ENCODE data around the gene MCL1. TPM values are rescaled to one million over a fixed set of nuclear protein-coding genes. Genes with fewer than 3 reads are reported as not detected.

Gene MCL1
- polyA plus RNA-seq, 1 donor (not counting 4 experiments of a cell fraction or from before 2014, with no cell fraction given), result 237 TPM

- Histone ChIP-seq H2AFZ (ENCODE audit: control insufficient read depth, low read length) (no peak overlapping the region), H3K9me1 (ENCODE audit: control insufficient read depth, extremely low read depth, insufficient read depth, low read length) (no peaks in the 10 kb centered on the region), H3K4me1 (ENCODE audit: control insufficient read depth, extremely low read depth, insufficient read depth, low read length) (peaks cover 49% of the 10 kb centered on the region), H3K9ac (ENCODE audit: control insufficient read depth, extremely low read depth, insufficient read depth, low read length) (no peak overlapping the region), H3K4me2 (ENCODE audit: control insufficient read depth, extremely low read depth, insufficient read depth, low read depth, low read length) (no peak overlapping the region), H3K36me3 (ENCODE audit: control insufficient read depth in 2 of 2, extremely low read depth in 1 of 2, insufficient read depth in 2 of 2, low read length in 2 of 2) (no peaks in the 10 kb centered on the region), H3K27me3 (ENCODE audit: control insufficient read depth, extremely low read depth, insufficient read depth, low read length) (no peaks in the 10 kb centered on the region), H3K4me3 (ENCODE audit: control insufficient read depth in 2 of 3, extremely low read depth in 1 of 3, insufficient read depth in 2 of 3, low read depth in 1 of 3, low read length in 3 of 3) (no peak overlapping the region), H3K79me2 (ENCODE audit: control insufficient read depth, insufficient read depth, low read length) (no peaks in the 10 kb centered on the region), H4K20me1 (ENCODE audit: control insufficient read depth, extremely low read depth, insufficient read depth, low read length) (no peaks in the 10 kb centered on the region), H3K9me3 (ENCODE audit: control insufficient read depth, low read depth, low read length) (no peaks in the 10 kb centered on the region), H3K27ac (ENCODE audit: control insufficient read depth, insufficient read depth, low read length) (no peak overlapping the region)
- no peak for DNase-seq (ENCODE audit: low read depth, low spot score)
- no peak for TF ChIP-seq EZH2 (IDR thresholded peaks at IDR 0.05; ENCODE audit: low read length)
- no peak for TF ChIP-seq CTCF (optimal IDR thresholded peaks at IDR 0.05 in 1 of 3, IDR thresholded peaks at IDR 0.05 in 1 of 3, conservative IDR thresholded peaks at IDR 0.05 in 1 of 3; ENCODE audit: extremely low read depth in 1 of 3, insufficient read depth in 2 of 3, low read length in 3 of 3)
- FAIRE-seq, result no peak
- dilution Hi-C loops (cut with MboI; ENCODE audit: extremely low pct_ligation_motif_present, low sequenced_read_pairs), result no loop called here
These were observed 46.5 kb downstream of the MCL1 start for GRCh38 chr1:150532860-150533259.

- Histone ChIP-seq H3K9me3 (ENCODE audit: control insufficient read depth, low read depth, low read length) (no peaks in the 10 kb centered on the region), H3K27me3 (ENCODE audit: control insufficient read depth, extremely low read depth, insufficient read depth, low read length) (no peaks in the 10 kb centered on the region), H3K9ac (ENCODE audit: control insufficient read depth, extremely low read depth, insufficient read depth, low read length) (no peak overlapping the region), H2AFZ (ENCODE audit: control insufficient read depth, low read length) (no peak overlapping the region), H4K20me1 (ENCODE audit: control insufficient read depth, extremely low read depth, insufficient read depth, low read length) (no peaks in the 10 kb centered on the region), H3K9me1 (ENCODE audit: control insufficient read depth, extremely low read depth, insufficient read depth, low read length) (no peaks in the 10 kb centered on the region), H3K4me3 (ENCODE audit: control insufficient read depth in 2 of 3, extremely low read depth in 1 of 3, insufficient read depth in 2 of 3, low read depth in 1 of 3, low read length in 3 of 3) (no peak overlapping the region), H3K27ac (ENCODE audit: control insufficient read depth, insufficient read depth, low read length) (no peak overlapping the region), H3K4me1 (ENCODE audit: control insufficient read depth, extremely low read depth, insufficient read depth, low read length) (peaks cover 35% of the 10 kb centered on the region), H3K36me3 (ENCODE audit: control insufficient read depth in 2 of 2, extremely low read depth in 1 of 2, insufficient read depth in 2 of 2, low read length in 2 of 2) (no peaks in the 10 kb centered on the region), H3K79me2 (ENCODE audit: control insufficient read depth, insufficient read depth, low read length) (no peaks in the 10 kb centered on the region), H3K4me2 (ENCODE audit: control insufficient read depth, extremely low read depth, insufficient read depth, low read depth, low read length) (no peak overlapping the region)
- DNase-seq (ENCODE audit: low read depth, low spot score) (no peak), FAIRE-seq (no peak)
- TF ChIP-seq EZH2 (IDR thresholded peaks at IDR 0.05; ENCODE audit: low read length), result no peak
- TF ChIP-seq CTCF (optimal IDR thresholded peaks at IDR 0.05 in 1 of 3, IDR thresholded peaks at IDR 0.05 in 1 of 3, conservative IDR thresholded peaks at IDR 0.05 in 1 of 3; ENCODE audit: extremely low read depth in 1 of 3, insufficient read depth in 2 of 3, low read length in 3 of 3), result no peak
- dilution Hi-C loops (cut with MboI; ENCODE audit: extremely low pct_ligation_motif_present, low sequenced_read_pairs), result no loop called here
These were observed 48.8 kb downstream of the MCL1 start for GRCh38 chr1:150530491-150531159.
